HL-60/S4 (cell line): ENCODE measurements around the gene FH.

Experiments used
- in situ Hi-C: fragments of 300-500 bp; cut with MboI; formaldehyde crosslinking; loops from 2 replicates; pipeline ENCODE4 v1.14.3; 2022; ENCODE audit warnings: low sequenced_read_pairs

Gene FH

DNA sequence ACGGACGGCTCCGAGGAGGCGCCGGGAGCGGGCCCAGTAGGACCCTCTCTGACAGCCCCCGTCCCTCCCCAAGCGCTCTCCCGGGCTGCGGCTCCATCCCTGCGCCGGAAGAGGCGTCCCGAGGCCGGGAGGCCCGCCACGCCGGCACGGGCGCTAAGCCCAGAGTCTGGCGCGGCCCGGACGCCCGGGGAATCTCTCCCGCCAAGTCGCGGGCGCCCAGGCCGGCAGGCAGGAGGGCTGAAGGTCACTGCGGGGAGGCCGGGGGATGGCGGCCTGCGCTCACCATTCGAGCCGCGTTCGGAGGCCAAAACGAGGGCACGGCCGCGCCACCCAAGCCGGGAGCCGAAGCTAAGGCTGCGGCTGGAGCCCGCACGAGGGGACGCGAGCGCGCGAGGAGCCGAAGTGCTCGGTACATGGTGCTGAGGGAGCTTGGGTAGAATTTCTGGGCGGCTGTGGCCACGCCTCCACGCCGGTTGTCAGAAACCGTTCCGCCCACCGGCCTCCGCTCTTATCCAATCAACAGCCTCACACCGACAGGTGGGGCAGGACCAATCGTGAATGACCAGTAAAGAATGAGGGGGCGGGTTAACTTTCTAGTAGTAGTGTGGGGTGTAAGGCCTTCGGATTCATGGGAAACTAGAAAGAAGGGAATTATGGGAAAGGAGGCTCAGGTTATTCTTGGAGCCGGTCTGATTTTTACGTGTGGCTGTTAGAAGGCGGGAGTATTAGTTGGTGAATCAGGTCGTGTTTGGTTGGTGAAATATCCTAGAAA is at the start of gene FH:
Gene FH, minus strand, starts transcription at position 448 of the 772 bp plus-strand sequence. Its CDS starts 33 bp downstream, at position 415.
- in situ Hi-C loops = no loop called here

GRCh38 chr1:241560849-241561187 is 41.3 kb upstream of the FH start:
- in situ Hi-C loops = no loop called here

DNA sequence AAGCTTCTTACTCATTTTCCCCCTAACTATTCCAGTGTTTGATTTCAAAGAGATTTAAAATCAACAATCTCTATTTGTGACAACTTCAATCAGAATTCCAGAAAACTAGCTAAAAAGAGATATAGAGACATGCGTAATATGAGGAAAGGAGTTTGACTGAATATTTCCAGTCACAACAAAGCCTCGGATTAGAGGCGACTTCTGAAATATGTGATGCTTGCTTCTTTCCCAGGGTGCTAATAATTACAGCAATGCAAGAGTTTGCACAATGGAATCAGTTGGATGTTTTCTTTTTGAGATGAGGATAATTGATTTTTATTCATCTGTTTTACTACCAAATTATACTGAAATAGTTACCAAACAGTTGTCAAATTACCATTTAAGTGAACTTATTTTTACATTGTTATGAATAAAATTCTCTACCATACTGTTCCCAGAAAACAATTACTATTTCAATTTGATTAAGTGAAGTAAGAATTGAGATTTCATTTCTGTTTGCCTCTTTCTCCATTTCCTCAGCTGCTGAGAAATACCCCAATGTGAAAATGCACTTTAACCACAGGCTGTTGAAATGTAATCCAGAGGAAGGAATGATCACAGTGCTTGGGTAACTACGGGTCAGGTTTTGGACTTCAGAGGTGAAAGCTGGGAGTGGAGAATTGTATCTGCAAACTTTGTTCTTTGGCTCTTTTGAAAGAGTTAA is 40.7 kb upstream of the FH start:
- in situ Hi-C loops = no loop called here

GRCh38 chr1:241557551-241558193 is 38.1 kb upstream of the FH start:
- in situ Hi-C loops = no loop called here

GRCh38 chr1:241557031-241557430 is 37.5 kb upstream of the FH start:
- in situ Hi-C loops = no loop called here

DNA sequence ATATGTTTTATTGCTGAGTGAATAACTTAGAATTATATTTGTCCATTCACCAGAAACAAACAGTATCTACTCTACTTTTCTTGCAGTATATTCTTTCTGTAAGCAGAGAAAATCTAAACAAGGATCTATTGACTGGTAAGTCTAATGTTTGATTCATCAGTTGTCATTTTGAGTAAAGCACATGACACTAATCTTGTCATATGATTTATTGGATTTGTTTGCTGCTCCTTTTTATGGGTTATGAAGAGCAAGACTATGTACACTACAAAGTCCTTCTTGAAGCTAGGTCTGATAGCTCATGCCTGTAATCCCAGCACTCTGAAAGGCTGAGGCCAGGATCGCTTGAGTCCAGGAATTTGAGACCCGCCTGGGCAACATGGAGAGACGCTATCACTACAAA is 36.0 kb upstream of the FH start:
- in situ Hi-C loops = no loop called here

GRCh38 chr1:241553886-241554592 is 34.5 kb upstream of the FH start:
- in situ Hi-C loops = no loop called here

DNA sequence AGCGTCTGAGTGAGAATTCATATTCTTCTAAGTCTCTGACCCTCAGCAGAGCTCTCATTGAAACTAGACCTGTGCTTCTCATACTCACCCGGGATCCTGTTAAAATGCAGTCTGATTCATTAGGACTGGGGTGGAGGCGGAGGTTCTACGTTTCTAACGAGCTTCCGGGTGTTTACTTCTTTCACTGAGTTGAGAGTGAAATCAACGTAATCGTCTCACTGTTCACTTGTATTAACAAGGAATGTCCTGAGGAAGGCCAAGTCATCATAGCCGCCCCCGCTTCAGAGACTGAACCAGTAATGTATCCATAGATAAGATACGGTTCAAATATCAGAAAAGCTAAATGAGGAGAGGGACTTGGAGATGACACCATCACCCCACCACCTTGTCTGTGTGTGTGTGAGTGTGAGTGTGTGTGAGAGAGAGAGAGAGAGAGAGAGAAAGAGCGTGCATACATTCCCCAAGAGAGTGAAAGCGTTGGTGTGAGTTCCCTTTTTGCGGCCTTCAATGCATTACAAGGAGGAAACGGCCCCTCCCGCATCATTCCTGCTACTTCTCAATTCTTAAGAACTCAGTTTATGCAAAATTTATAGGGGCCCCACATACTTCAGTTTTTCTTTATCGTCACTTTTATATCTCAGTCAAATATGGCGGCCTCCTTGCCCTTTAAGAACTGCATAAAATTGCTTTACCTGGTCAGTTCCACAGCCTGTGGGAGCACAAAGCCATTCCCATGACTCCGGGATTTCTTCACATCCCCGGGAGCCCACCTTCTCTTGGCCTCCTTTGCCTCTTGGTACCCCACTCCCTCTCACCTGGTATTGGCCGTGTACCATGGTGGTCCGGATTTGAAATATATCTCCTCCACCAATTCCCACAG is 32.4 kb upstream of the FH start:
- in situ Hi-C loops = no loop called here

DNA sequence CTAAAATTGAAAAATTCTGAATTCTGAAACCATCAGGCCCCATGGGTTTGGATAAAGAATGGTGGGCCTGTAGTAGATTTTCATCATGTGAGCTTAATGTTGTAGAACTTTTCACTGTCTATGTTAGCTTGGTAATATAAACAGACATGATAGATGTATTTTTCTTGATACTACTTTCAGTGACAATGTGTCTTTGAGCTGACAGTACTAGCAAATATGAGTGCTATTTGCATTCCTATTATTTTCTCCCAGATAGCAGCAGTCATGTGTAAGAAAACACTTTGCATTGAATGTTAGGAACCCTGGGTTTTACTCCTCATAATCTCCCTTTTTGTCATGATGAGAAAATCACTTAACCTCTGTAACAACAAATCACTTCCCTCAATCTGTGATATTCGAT is 30.8 kb upstream of the FH start:
- in situ Hi-C loops = no loop called here

DNA sequence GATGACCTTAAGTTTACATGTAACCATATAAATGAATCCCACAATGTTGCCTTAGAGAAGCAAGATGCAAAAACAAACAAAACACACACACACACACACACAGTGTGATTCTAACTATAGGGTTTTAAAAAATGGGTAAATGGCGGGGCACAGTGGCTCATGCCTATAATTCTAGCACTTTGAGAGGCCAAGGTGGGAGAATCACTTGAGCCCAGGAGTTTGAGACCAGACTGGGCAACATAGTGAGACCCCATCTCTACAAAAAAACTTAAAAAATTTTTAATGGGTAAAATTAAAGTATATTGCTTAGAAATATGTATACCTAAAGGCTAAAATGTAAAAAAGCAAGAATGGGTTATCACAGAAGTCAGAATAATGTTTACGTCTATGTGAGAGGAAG is 28.5 kb upstream of the FH start:
- in situ Hi-C loops = loop anchor here (25.0 kb wide), 1 partner anchor 314 kb away; no protein-coding TSS in a partner anchor

DNA sequence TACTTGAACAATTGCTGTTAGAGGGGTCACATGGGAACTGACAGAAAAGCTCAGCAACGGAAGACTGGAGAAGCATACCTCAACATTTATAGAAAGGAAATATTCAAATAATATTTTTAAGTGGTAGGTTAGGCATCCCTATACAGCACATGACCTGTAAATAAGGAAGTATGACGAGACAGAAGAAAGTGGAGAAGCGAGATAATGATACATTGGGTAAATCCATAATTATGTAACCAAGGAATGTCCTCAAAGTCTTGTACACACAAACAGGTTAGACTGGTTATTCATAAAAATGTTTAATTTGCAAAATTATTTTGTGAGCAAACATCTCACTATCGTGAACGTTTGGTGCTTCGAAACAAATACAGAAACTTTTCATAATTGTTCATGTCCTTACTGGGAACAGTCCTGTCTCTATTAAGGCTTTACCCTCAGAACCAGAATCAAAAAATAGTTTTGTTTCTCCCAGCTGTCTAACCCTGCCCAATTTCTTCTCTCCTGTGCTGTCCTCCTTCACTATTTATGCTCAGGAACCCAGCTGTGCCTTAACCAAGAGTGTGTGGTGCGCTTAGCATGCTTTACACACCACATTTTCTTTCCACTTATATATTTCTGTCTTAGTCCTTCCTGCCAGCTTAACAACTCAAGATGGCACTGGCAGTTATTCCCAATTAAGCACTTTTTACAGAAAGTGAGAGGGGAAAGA is 22.8 kb upstream of the FH start:
- in situ Hi-C loops = loop anchor here (25.0 kb wide), 1 partner anchor 320 kb away; no protein-coding TSS in a partner anchor

DNA sequence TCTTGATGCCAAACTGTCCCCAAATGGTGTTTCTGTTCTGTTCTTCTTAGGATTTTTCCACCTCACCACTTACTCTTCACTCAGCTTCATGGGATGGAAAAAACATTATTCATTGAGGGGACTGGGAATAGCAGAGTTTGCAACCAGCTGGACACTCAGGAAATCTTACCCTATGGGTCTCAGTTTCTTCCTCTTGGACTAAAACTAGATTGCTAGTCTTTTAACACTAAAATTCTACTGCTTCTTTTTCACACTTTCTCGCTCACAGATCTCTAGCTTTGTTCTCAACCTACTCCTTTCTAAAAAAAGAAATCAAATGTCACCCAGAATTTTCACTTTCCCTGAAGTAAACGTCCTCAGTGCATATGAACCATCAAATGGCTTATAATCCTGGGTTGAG is 17.4 kb upstream of the FH start:
- in situ Hi-C loops = loop anchor here (25.0 kb wide), 1 partner anchor 325 kb away; no protein-coding TSS in a partner anchor

DNA sequence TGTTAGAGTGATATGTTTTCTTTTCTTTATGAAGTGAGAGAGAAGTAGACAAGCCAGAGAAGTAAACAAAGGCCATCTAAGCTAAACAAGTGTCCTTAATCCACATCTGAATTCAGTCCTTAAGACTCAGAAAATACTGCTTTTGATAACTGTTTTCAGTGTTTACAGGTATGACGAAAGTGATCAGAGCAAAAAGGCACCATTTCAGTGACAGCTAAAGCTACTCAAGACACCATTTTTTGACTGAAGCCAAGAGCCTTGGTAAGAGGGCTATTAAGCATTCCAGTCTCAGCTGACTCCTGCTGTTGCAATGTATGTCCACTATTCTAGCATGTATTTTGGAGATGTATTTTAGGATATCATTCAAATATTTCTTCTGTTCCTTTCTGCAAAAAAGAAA is 16.7 kb upstream of the FH start:
- in situ Hi-C loops = loop anchor here (25.0 kb wide), 1 partner anchor 326 kb away; no protein-coding TSS in a partner anchor

DNA sequence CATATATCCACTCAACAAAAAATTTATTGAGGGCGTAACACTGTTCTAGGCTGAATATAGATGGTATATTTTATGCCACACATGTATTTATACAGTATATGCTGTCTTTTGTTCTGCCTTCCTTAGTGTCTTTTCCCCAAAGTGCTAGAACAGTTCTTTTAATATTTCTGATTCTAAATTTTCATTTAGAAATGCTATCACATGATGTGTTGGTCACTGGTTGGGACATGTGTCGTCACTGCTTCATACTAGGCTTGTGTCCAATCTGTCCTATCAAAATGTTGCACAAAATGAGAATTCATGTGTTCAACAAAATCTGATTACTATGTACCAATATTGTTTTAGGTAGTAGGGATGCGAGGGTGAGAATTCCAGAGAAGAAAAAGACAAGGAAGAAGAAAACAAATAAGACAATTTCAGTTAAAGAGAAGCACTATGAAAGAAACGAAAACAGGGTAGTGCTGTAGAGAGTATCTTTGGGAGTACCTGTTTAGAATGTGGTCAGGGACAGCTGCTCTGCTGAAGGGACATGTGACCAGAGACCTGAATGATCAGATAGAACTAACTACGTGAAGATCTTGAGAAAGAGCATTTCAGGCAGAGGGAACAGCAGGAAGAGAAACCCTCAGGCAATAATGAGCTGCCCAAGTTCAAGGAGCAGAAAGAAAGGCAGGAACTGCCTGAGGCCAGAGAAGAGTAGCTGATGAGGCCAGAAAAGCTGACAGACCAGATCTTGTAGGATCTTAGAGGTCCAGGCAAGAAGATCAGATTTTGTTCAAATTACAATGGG is 14.0 kb upstream of the FH start:
- in situ Hi-C loops = loop anchor here (25.0 kb wide), 1 partner anchor 329 kb away; no protein-coding TSS in a partner anchor

DNA sequence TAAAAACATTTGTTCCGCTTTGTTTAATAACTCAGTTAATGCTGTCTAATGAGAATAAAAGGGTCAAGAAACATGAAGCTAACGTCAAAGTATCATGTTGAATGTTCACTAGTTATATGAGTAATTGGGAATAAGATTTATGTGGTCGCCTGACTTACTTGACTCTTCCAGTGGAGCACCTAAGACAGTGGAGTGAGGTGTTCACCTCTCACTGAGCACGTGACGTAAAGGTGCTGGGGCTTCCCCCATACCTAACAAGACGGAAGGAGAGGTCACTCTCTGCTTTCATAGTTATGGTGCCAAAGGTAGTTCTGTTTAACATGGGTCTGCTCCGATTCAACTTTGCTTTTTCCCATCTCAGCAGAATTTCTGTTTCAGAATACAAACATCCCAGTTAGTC is 13.3 kb upstream of the FH start:
- in situ Hi-C loops = loop anchor here (25.0 kb wide), 1 partner anchor 329 kb away; no protein-coding TSS in a partner anchor

GRCh38 chr1:241532162-241532531 is 12.6 kb upstream of the FH start, which contains the start of gene KMO:
Gene KMO, plus strand, starts transcription at chr1:241532378. Its CDS starts 67 bp downstream, at chr1:241532445.
- in situ Hi-C loops = loop anchor here (25.0 kb wide), 1 partner anchor 330 kb away; no protein-coding TSS in a partner anchor

DNA sequence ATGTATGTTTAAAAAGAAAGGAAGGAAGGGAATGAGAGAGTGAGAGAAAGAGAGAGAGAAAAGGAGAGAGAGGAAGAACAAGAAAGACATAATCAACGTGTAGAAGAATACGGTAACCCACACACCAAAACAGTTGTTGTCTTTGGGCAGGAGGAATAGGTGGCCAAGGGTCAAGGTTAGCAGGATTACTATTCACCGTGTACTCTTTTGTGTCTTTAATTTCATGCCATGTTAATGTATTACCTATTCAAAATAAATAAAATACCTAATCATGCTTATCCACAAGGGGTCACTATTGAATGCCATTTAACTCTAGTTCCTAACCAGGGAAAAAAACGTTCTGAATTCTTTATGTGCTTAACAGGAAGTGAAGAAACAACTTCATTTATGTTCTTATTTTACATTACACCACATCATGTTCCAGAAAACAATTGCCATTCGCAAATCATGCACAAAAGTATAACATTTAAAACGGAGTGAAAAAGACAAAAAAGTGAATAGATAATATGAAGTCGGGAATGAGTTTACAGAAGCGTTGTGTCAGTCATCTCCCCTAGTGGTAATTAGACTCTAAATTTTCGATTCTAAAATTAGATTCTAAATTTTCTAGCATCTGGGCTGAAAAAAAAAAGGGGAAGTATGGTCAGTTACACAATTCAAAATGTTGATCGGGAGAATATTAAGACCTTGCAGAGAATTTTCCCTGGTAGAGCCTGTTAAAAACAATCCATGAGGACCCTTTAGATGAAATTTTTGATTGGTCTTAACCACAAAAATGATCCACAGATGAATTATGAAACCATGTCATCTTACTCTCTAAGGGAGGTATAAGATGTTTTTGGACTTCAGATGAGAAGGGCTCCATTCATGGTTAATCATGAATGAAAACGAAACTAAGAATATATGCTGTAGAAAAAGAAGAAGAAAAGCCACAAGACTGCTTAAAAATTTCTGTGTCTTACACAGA is 11.9 kb upstream of the FH start:
- in situ Hi-C loops = loop anchor here (25.0 kb wide), 1 partner anchor 331 kb away; no protein-coding TSS in a partner anchor
